ENCODE measurements around the gene TAS2R3.
"Not testable (repeated sequence)": the region's sequence is repeated elsewhere in the genome, so short reads cannot be mapped to it uniquely, and the experiment has no call there.

The TAS2R3 gene, protein sequence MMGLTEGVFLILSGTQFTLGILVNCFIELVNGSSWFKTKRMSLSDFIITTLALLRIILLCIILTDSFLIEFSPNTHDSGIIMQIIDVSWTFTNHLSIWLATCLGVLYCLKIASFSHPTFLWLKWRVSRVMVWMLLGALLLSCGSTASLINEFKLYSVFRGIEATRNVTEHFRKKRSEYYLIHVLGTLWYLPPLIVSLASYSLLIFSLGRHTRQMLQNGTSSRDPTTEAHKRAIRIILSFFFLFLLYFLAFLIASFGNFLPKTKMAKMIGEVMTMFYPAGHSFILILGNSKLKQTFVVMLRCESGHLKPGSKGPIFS

DNA sequence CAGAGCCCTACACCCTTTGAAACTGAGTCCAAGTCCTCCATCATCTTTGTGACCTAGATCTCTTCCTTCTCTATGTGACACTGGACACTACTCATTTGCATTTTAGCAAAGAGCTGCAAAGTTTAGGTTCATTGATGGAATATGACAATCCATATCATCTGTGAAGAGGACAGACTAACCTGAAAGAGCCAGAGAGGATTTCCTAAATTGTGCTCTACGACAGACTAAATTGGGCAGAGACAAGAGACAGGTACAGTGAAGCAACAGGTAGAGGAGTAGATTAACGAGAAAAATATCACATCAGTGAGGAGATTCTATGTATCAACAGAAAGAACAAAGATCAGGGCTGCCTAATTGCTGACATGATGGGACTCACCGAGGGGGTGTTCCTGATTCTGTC lies at the start of gene TAS2R3:
TSS of gene TAS2R3 (plus strand) at position 301 of the 400 bp plus-strand sequence. CDS start at position 363, 62 bp downstream.
- no peak for DNase-seq

DNA sequence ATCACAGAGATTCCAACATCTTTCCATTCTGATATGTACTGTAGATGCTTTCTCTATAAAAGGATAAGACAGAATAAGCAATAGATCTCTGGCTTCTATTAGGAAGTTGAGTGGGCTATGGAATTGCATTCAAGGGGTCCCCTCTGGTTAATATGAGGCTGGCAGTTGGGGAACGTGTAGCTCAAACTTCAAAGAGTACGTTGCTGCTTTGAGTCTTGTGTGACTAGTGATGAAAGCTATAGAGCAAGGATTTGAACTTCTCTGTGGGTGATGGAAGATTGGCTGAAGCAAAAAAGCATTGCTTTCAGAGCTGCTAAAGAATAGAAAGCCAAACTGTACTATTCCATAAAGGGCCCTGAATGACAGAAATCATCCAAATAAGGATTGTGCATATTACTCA lies 49.3 kb upstream of the TAS2R3 start:
- no peak for DNase-seq

DNA sequence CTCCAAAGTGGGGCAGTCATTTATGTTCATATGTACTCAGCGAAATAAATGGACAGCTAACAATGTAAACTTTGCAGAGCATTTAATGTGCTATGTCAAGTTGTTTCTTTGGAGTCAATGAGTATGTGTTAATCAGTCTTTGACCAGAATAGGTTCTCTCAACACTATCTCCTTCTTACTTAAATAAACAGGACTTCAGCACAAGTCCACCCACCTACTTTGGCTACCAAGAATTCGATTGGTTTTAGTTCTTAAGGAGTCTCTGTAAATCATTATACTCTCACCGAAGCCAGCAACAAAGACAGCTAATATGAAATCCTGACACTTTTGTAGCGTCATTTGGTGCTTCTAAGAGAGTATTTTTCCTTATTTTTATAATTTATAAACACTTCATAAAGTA lies 48.9 kb upstream of the TAS2R3 start:
- DNase-seq = no peak

DNA sequence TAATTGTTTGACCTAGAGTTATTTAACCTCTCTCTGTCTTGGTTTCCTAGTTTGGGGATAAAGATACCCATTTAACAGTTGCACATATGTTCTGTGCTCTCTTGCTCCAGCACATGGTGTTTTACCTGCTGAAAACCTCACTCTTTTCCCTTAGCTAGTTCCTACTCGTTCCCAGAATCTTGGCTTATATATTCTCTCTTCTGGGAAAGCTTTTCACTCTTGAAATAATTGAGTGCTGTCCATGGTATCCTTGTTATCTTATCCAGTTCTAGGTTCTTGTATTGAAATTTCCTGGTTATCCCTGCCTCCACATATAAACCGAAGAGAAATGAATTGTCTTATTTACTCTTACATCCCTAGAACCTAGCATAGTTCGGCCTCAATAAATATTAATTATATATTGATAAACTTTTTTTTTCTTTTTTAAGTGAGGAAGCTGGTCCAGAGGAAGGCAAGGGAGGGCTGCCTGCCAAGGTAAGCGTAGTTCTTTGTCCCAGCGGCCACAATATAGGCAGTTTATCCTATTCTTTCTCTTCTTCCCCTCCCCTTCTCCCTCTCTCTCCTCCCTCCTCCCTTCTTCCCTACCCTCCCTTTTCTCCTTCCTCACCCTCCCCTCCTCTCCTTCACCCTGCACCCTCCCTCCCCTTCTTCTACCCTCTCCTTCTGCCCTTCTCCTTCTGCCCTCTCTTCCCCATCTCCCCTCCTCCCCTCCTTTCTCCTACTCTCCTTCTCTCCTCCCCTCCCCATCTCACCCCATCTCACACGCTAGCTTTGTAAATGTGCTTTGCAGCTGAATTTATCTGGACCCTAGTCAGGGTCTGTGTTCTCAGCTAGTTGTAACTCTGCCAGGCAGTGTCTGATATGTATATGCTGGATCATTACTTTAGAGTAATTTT lies 47.9 kb upstream of the TAS2R3 start:
- DNase-seq = no peak

DNA sequence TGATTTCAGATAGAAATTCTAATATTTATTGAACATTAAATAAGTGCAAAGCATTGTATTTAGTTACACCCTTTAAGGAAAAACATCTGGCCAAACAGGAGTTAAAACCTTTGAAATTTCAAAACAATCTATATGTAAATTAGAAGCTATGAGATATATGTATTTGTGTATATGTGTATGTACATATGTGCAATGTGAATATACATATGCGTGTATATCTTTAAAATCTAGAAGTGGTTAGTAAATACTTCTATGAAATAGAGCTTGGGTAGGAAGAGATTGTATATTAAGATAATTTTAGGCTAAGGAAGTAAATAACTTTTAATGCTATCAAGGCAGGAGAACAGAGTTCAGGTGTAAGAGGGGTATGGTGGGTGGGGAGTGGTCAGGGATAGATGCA lies 46.4 kb upstream of the TAS2R3 start:
- no peak for DNase-seq

DNA sequence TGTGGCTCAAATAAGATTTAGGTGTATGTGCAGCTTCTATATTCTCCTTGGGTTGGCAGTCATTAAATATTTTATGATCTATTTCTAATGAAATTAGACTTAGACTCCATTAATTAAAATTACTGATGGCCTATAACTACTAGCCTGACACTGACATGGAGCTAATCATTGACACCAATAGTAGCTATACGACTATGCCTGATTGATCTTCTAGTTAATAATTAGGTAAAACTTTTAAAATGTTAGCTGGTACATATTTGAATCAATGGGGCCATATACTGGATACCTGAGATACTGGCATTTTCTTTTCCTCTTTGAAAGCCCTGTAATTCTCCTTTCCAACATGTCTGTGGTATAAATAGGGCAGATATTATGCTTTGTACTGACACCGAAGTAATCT lies 41.4 kb upstream of the TAS2R3 start:
- DNase-seq = no peak

DNA sequence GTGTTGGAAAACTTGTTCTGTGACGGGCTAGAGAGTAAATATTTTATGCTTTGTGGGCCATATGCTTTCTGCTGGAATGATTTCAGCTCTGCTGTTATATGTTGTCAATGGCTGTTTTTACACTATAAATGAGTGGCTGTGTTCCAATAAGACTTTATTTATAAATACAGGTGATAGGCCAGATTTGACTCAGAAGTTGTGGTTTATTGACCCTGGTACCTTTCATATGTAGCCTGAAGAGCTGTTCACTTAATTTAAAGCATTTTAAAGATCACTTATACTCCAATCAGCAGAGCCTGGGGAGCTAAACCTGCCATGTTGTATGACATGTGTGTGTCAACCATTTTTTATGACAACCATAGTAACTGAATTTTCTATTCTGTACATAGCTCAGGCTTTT lies 34.9 kb upstream of the TAS2R3 start:
- no peak for DNase-seq

DNA sequence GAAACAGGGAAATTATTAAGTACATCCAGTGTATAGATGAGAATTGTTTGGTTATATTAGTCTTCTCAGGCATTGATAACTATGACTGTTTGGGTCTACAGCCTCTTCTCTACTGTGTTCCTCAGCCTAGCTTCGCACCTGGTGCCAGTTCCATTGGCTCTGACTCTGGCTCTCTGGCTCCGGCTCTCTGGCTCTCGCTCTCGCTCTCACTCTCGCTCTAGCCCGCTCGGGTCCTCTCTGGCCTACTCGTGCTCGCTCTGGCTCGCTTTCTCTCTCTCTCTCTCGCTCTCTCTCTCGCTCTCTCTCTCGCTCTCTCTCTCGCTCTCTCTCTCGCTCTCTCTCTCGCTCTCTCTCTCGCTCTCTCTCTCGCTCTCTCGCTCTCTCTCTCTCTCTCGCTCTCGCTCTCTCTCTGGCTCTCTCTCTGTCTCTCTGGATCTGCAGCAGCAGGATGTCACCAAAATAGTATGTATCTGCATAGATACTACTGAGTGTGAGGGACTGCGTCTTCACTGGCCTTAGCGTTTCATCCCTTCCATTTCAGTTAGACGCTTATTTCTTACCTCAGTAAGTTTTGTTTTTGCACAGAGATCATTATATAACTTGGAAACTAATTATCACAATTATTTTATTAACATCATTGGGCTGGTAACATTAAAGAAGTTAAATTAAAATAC lies 32.3 kb upstream of the TAS2R3 start:
- no peak for DNase-seq

DNA sequence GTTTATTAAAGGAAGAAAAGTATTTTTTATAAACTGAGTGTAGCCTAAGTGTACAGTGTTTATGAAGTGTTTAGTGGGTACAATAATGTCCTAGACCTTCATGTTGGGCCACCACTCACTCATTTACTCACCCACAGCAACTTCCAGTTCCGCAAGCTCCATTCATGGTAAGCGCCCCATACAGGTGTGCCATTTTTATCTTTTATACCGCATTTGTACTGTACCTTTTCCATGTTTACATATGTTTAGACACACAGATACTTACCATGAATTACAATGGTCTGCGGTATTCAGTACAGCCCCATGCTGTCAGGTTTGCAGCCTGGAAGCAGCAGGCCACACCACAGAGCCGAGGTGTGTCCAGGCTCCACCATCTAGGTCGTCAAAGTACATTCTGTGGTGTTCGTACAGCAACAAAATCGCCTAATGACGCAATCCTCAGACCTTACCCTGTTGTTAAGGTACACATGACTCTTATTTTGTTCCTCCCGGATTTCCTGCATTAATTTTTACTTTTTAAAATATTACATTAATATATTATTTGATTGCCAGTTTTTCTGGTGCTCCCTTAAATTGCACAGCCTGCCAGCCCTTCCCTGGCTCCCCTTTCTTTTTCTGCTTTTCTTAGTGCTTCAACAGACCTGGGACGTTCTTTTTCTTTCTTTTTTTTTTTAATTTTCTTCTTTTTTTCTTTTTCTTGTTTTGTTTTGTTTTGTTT lies 26.6 kb upstream of the TAS2R3 start:
- DNase-seq = peak; percentile 18

DNA sequence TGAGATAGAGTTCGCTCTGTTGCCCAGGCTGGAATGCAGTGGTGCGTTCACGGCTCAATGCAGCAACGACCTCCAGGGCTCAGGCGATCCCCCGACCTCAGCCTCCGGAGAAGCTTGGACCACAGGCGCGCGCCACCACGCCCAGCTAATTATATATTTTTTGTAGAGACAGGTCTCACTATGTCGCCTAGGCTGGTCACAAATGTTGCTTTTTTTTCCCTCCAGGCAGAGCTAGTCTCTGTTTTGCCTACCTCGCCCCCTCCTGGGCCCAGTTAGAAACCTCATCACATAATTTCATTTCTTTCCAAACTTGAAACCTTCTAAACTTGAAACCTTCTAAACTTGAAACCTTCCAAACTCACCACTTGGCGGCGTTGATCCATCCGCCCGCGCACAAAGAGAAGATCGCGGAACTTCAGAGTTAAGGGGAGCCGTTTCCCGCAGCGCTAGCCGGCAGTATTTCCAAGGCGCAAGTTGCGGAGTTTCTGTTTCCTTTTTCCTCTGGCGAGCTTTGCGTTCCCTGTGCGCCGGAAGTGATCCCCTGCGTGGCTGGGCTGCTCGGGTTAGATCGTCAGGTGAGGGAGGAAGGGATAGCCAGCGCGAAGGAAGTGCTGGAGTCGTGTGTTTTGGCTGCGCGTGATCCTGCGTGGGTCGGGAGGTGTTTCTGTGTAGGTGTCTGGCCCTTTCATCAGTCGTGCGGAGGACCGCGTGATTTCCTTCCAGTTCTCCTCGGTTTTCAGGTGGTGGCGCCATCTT lies 25.9 kb upstream of the TAS2R3 start, which contains the start of gene SSBP1:
TSS of gene SSBP1 (plus strand) at position 523 of the 756 bp plus-strand sequence. CDS start 809 bp downstream, outside the sequence.
- DNase-seq = peak; percentile 95

DNA sequence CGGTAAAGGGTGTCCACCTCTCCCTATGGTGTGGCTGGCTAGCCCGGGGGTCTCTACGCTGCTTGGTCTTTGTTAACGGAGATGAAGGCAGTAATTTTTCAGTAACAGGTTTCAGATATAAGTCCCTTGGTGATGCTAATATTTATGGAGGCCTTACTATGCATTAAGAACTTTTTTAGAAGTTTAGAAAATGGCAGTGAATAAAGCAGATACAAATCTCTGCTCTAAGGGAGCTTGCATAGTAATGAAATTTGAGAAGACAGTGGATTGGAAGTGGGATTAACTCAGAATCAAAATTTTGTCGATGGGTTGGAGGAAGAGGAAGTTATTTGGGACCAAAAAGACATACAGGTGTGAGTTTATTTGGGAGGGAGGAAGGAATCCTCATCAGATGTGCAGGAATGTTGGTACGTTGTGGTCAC lies 25.3 kb upstream of the TAS2R3 start:
- peak; percentile 24 for DNase-seq

DNA sequence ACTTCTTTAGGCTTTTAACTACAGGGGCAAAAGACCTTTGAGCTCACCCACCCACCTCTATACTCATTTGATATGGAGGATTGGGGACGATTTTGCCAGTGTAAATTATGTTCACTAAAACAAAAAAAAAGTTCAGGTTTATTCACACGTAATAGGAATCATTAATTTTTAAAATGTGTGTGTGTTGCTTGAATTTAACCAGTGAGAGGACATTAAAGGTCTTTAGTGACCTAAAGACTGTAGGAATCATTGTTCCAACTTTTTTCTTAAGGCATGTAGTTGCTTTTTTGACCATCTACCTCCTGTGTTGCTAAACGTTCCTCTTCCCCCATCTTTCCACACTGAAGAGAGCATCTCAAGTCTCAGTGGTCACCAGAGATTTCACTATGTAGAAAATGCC lies 24.6 kb upstream of the TAS2R3 start:
- DNase-seq = no peak

DNA sequence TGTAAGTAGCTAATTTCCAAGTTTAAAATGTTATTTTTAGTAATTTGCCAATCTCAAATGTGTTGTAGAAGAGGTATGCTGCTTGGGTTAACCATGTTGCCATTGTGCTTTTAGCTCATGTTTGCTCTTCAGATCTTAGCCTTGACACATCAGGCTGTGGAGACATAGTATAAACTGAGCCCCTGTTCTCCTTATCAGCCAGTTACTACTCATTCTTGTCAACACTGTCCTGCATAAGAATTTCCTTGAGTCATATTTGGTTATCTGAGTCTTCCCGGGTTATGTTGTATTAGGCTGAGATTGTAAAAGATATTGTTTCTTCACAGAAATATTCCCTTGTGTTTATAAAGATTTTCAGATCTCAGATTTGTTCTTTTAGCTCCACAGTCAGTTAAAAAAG lies 21.7 kb upstream of the TAS2R3 start:
- DNase-seq = no peak

DNA sequence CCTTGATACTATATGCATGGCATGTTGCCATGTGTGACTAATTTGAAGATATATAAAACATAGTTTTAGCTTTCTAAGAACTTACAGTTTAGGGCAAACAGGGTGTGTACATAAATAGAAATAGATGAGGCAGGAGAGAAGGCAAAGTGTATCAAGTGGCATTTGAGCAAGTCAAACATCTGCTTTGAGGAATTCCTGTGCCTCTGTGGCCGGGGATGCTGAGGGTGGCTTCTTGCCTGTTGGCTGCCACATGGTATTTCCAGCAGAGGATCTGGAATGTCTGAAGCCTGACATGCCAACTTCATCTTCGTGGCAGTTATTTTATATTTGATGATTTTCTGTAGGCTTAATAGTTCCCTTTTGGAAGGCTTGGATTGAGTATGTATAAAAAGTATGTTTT lies 19.8 kb upstream of the TAS2R3 start:
- no peak for DNase-seq

DNA sequence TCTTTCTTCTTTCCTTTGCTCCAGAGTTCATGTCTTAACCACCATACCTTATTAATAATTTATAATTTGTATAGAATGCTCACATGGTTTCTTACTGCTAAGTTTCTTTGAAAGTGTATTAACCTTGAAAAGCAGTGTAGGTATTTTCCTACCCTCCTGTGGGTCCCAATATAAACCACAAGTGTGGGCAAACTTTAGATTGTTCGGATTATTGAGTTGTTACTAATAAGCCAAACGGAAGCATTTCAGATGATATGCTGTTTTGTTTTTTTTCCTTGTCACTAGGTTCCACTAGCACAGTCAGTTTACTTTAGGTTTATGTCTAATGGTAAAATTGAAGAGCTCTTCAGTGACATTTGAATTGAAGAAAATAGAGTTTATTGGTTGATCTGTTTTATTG lies 15.5 kb upstream of the TAS2R3 start:
- DNase-seq = no peak

DNA sequence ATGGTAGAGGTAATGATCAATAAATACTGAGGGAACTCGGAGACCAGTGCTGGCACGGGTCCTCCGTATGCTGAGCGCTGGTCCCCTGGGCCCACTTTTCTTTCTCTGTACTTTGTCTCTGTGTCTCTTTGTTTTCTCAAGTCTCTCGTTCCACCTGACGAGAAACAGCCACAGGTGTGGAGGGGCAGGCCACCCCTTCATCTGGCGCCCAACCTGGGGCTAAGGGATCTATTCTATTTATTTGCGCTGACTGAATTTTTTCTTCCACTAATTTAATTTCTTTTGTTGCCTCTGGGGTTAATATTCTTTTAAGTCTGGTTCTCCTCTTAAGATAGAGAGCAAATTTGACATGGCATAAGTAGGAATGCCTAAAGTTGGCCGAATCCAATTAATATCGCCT lies 12.0 kb upstream of the TAS2R3 start:
- not testable (repeated sequence) for DNase-seq

DNA sequence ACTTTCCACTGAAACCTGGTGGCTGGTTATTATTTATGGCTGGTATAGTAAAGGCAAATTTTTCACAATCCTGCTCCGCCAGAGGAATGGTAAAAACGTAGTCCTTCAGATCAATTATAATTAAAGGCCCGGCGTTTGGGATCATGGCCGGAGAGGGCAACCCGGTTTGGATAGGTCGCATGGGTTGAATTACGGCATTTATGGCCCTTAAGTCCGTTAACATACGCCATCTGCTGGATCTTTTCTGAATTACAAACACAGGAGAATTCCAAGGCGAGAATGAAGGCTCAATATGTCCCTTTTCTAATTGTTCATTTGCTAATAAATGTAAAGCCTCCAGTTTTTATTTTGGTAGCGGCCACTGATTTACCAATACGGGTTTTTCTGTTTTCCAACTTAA lies 11.3 kb upstream of the TAS2R3 start:
- peak; percentile 3 for DNase-seq

DNA sequence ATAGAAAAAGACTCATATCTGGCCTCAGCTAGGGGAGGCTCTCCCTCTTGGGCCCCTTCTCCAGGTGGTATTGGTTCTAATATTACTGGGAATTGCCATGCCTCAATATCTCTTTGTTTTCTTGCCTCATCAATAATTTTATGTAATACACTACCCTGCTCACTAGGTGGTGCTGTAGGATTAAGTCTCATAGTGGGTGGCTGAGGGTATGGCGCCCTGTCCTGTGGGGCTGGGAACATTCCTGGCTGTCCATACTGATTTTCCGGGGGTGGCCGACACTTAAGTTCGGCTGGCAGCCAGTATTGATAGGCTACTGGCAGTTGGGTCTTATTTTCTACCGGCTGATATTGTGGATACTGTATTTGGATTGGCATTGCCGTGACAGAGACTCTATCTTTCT lies 9.0 kb upstream of the TAS2R3 start:
- peak; percentile 34 for DNase-seq

DNA sequence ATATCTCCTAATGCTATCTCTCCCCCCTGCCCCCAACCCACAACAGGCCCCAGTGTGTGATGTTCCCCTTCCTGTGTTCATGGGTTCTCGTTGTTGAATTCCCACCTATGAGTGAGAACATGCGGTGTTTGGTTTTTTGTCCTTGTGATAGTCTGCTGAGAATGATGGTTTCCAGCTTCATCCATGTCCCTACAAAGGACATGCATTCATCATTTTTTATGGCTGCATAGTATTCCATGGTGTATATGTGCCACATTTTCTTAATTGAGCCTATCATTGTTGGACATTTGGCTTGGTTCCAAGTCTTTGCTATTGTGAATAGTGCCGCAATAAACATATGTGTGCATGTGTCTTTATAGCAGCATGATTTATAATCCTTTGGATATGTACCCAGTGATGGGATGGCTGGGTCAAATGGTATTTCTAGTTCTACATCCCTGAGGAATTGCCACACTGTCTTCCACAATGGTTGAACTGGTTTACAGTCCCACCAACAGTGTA lies 6.2 kb downstream of the TAS2R3 start:
- DNase-seq = not testable (repeated sequence)

DNA sequence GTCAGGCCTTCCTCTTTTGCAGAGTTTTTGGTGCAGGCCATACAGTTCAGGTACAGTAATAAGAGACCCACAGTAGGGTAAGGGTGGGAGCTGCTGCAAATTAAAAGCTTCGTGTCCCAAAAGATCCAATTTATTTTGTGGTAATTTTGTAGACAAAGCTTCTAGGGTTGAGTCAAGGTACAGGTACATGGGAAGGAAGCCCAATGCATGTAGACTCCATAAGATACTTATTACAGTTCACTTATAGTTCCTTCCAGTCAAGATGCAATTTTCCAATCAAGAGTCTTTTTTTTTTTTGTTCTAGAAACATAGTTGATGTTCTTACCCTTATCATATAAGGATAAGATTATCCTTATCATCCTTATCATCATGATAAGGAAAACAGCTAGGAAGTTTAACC lies 12.5 kb downstream of the TAS2R3 start, which contains the start of gene TAS2R4:
TSS of gene TAS2R4 (plus strand) at position 301 of the 400 bp plus-strand sequence. CDS start 1,815 bp downstream, outside the sequence.
- no peak for DNase-seq

DNA sequence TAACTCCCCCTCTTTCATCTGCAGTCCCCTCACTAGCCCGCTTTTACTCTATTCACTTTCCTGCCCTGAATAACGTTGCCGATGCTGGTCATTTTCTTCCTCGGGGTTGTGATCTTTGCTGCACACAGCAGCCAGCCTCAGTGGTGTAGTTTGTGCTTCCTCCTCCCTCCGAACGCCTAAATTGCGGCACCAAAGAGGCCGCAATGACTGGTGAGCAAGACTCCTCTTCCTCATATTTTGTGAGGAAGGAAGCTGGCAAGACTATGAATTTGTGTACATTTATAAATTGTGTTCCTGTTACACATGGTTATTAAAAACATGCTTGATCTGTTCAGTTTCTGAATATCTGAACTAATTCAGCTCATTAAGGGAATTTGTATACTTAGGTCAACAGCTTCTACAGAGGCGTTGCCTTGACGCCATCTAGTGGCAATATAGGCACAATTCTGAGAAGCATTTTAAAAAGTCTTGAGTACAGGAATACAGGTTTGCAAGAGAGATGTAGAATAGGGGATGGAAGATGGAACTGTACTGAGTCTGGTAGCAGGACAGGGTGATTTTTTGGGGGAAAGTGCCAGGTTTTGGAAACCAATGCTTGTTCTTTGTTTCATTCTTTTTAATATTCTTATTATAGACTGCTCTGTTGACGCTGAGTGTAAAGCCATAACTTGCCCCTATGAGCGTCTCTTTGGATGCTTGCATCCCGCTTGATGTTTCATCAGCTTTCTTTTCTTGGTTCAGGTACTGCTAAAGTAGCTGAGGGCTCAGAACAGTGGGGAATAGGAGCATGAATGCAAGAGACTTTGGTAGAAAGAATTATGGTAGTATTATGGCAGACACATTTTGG lies 22.0 kb downstream of the TAS2R3 start:
- DNase-seq = peak; percentile 58

Measured in OCI-M1 (cell line).